AG04450 (cell line): ENCODE data around the gene SIX3. TPM values are rescaled to one million over a fixed set of nuclear protein-coding genes. Genes with fewer than 3 reads are reported as not detected.

Source experiments
- CTCF ChIA-PET: fragments of 300-600, 350-600 bp; formaldehyde crosslinking; extraction: SDS; loops from one replicate; lab custom pipeline; 2022; ENCODE audit warnings: antibody characterized with exemption, inconsistent platforms; lab: Charles Lee
- POLR2A ChIA-PET: fragments of 350-600 bp; formaldehyde crosslinking; extraction: SDS; loops from one replicate; lab custom pipeline; 2021; ENCODE audit warnings: antibody characterized with exemption, inconsistent platforms; lab: Yijun Ruan, JAX
- DNase-seq: peaks from one replicate; pipeline ENCODE4 v3.0.0-alpha.2; 2011; ENCODE audit warnings: low read depth, low spot score
- H3K27ac ChIP-seq: one replicate; pipeline ENCODE4 v1.5.1; 2012; ENCODE audit warnings: low read depth, low read length, control low read depth
- H3K27me3 ChIP-seq: one replicate; pipeline ENCODE4 v1.6.0; 2012; ENCODE audit warnings: low read length; ENCODE audit not compliant: control insufficient read depth, insufficient read depth
- H3K4me3 ChIP-seq: 2 replicates; pipeline ENCODE4 v1.5.1; 2011; ENCODE audit warnings: mild to moderate bottlenecking, low read depth, low read length, control low read depth
- H3K9me3 ChIP-seq: 2 replicates; pipeline ENCODE4 v1.5.1; 2012; ENCODE audit warnings: low read length; ENCODE audit not compliant: control insufficient read depth, insufficient read depth
- CTCF ChIP-seq: IDR thresholded peaks from 2 replicates; pipeline ENCODE4 v1.5.1; 2011; ENCODE audit warnings: low read depth, low read length, control low read depth, inconsistent platforms
- polyA plus RNA-seq: library from polyadenylated mRNA; depleted of rRNA; stranded (reverse); fragments of >200 nt; gene quantifications from 2 replicates; pipeline ENCODE4 v1.2.3, GENCODE V29; 2011

SIX3 gene
- polyA plus RNA-seq, 1 experiment: not detected

DNA sequence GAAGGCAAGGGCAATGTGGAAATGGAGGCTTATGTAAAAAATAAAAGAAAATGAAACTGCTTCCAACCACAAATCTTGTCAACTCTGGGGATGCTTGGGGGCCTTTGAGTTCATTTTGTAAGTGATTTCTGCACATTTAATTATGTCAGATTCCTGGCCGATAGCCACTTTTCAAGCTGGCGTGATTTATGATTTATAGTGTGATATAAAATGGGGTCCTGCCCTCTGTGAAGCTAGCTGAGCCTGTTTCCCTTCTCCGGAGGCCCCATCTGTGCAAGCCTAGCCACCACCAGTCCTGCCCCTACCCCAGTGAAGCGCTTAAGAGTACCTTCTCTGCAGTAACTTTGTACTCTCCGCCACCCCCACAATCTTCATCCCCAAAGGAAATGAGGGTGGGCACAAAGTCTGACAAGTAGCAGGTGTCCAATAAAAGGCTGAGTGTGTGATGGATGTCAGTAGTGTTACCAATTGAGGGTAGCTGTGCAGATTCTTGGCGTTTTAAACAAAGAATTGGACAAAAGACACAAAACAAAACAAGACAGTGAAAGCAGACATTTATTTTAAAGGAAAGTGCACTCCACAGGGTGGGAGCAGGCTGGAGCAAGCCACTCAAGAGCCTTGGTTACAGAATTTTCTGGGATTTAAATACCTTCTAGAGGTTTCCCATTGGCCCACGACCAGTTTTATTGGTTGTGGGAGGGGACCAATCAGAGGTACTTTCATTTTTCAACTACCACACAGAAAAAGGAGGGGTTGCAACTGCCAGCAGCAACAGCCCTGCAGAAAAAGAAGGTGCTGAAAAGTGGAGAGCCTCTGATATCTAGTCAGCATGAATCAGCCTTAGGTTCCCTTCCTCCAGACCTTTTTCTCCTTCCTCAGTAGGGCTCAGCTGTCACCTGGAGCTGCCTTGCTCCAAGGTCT, 39.0 kb upstream of the SIX3 start:
- H3K9me3 ChIP-seq: no peaks in the 10 kb centered on the region
- peaks cover 8% of the 10 kb centered on the region for H3K27me3 ChIP-seq
- no peak for TF ChIP-seq CTCF
- no peak overlapping the region for H3K4me3 ChIP-seq
- ChIA-PET POLR2A (no interaction called here), CTCF (no interaction called here)
- H3K27ac ChIP-seq: no peak overlapping the region
- no peak for DNase-seq

DNA sequence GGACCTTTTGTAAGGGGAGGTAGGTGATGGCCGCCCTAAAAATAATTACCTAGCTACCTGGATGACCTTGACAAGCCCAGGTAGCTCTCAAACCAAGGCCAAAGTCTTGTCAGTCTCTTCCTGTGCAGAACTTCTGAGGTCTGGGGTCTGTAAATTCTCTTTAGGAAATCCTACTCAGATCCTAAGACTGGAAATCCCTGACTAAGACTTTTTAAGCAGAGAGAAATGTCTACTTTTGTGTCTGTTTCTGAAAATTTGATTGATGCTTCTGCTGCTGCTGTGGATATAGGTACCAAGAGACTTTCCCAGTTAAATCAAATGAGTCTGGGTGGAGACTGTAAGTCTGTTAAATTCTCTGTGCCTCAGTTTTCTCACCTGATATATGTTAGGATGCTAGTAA, 36.9 kb upstream of the SIX3 start:
- ChIA-PET CTCF (no interaction called here), POLR2A (no interaction called here)
- H3K27ac ChIP-seq: no peak overlapping the region
- H3K27me3 ChIP-seq: peaks cover 9% of the 10 kb centered on the region
- H3K4me3 ChIP-seq: no peak overlapping the region
- DNase-seq: no peak
- no peaks in the 10 kb centered on the region for H3K9me3 ChIP-seq
- TF ChIP-seq CTCF: no peak

DNA sequence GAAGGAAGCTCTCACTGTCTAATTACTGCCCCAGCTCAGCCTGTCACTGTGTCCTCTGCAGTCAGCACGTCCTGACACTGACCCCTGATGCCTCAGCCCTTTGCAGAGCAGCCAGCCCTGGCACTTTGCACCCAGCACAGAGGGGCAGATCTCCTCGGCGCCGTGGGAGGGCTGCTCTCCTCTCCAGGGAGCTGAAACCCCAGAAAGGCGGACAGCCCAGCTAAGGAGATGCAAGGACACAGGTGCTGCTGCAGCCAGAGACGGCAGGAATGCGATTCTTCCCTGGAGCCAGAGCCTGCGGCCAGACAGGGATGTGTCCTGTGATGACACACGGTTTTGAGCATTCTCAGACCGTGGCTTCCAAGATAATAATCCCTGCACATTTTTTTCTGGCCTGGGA, 34.5 kb upstream of the SIX3 start:
- no peak overlapping the region for H3K4me3 ChIP-seq
- H3K9me3 ChIP-seq: no peaks in the 10 kb centered on the region
- no peak overlapping the region for H3K27ac ChIP-seq
- no peak for DNase-seq
- ChIA-PET CTCF (no interaction called here), POLR2A (no interaction called here)
- no peak for TF ChIP-seq CTCF
- peaks cover 2% of the 10 kb centered on the region for H3K27me3 ChIP-seq

DNA sequence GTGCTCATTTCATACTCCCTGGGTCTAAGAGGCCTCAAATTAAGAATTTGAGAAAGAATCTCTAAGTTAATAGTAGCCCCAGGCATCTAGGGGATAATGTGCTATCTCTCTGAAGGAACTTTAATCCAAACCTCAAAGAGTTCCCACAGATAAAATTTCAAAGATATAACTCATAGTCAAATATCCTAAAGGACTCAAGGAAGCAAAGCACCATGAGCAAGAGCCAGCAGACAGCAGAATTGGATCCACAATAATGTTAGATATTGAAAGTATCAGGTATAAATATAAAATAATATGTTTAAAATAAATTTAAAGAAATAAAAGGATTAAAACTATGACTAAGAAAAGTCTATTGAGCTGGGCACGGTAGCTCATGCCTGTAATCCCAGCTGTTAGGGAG, 31.7 kb upstream of the SIX3 start:
- TF ChIP-seq CTCF: no peak
- H3K4me3 ChIP-seq: no peak overlapping the region
- no peak overlapping the region for H3K27ac ChIP-seq
- POLR2A ChIA-PET: no interaction called here
- H3K9me3 ChIP-seq: no peaks in the 10 kb centered on the region
- CTCF ChIA-PET: no interaction called here
- DNase-seq: no peak
- H3K27me3 ChIP-seq: peaks cover 4% of the 10 kb centered on the region

GRCh38 chr2:44912660-44913059, 28.8 kb upstream of the SIX3 start:
- H3K4me3 ChIP-seq: no peak overlapping the region
- ChIA-PET CTCF (no interaction called here), POLR2A (no interaction called here)
- no peak for DNase-seq
- peaks cover 12% of the 10 kb centered on the region for H3K27me3 ChIP-seq
- no peak overlapping the region for H3K27ac ChIP-seq
- TF ChIP-seq CTCF: no peak
- no peaks in the 10 kb centered on the region for H3K9me3 ChIP-seq
